Spinal cord (tissue), 10 donors: ENCODE results near the gene GPR4. TPM values are rescaled to one million over a fixed set of nuclear protein-coding genes. Genes with fewer than 3 reads are reported as not detected.

ENCODE experiments used
- DNase-seq, 6 donors: peaks; one replicate each; pipeline versions ENCODE4 v3.0.0 to v3.0.0-alpha.2; 2013 to 2015; ENCODE audit warnings: low spot score in 6 of 6, low read depth in 4 of 6
- H3K27ac ChIP-seq: one replicate; pipeline ENCODE4 v1.5.1; 2013; ENCODE audit warnings: low read depth, low read length, control low read depth
- H3K27me3 ChIP-seq: one replicate; pipeline ENCODE4 v1.6.1; 2013; ENCODE audit warnings: low read length; ENCODE audit not compliant: control insufficient read depth, insufficient read depth
- H3K36me3 ChIP-seq: one replicate; pipeline ENCODE4 v1.6.1; 2013; ENCODE audit warnings: low read length; ENCODE audit not compliant: control insufficient read depth, insufficient read depth
- H3K4me1 ChIP-seq: one replicate; pipeline ENCODE4 v1.6.1; 2013; ENCODE audit warnings: low read length; ENCODE audit not compliant: control insufficient read depth, insufficient read depth
- H3K4me3 ChIP-seq: one replicate; pipeline ENCODE4 v1.5.1; 2013; ENCODE audit warnings: low read depth, low read length, control low read depth
- H3K9me3 ChIP-seq: one replicate; pipeline ENCODE4 v1.6.1; 2013; ENCODE audit warnings: low read length; ENCODE audit not compliant: control insufficient read depth, insufficient read depth
- WGBS: methylation state at CpG from one replicate; pipeline ENCODE4 v1.1.5; 2013; ENCODE audit warnings: missing lambda C conversion rate; ENCODE audit not compliant: insufficient coverage; 5-methylcytosine and 5-hydroxymethylcytosine counted together
- polyA plus RNA-seq, 2 donors: library from polyadenylated mRNA; unstranded; fragments of 120-200 nt; gene quantifications; one replicate each; pipeline ENCODE4 v1.2.1, GENCODE V29; 2013; ENCODE audit not compliant: insufficient read length in 2 of 2
- total RNA-seq, 2 donors: library from RNA; depleted of rRNA in 1 of 2; stranded (reverse); fragments of 120-200 nt in 1 of 2; fragments of >200 nt in 1 of 2; gene quantifications; one replicate each; pipeline versions ENCODE4 v1.2.3 to v1.2.4, GENCODE V29; 2013 to 2014
- donor health status: healthy.

GPR4 gene
- total and polyA plus RNA-seq, 4 donors: 0.30 to 3.1 (median 1.5) TPM

- no peak for DNase-seq
- no peak overlapping the region for H3K27ac ChIP-seq
- H3K27me3 ChIP-seq: no peaks in the 10 kb centered on the region
- no peaks in the 10 kb centered on the region for H3K36me3 ChIP-seq
- no peaks in the 10 kb centered on the region for H3K9me3 ChIP-seq
- WGBS: 46% methylated on average over 8 of the region's 11 CpGs
- H3K4me3 ChIP-seq: no peak overlapping the region
- no peaks in the 10 kb centered on the region for H3K4me1 ChIP-seq
These were observed 24.7 kb downstream of the GPR4 start for GRCh38 chr19:45577111-45577905.

GRCh38 chr19:45576682-45577081 lies 25.3 kb downstream of the GPR4 start:
- H3K4me1 ChIP-seq: no peaks in the 10 kb centered on the region
- no peak overlapping the region for H3K27ac ChIP-seq
- H3K9me3 ChIP-seq: no peaks in the 10 kb centered on the region
- DNase-seq: no peak
- no peaks in the 10 kb centered on the region for H3K27me3 ChIP-seq
- H3K4me3 ChIP-seq: no peak overlapping the region
- 100% methylated on average over 1 of the region's 3 CpGs for WGBS
- no peaks in the 10 kb centered on the region for H3K36me3 ChIP-seq

- H3K27ac ChIP-seq: no peak overlapping the region
These were observed 26.8 kb downstream of the GPR4 start for GRCh38 chr19:45575216-45575615.

GRCh38 chr19:45574526-45574925 lies 27.5 kb downstream of the GPR4 start:
- Histone ChIP-seq H3K27me3 (no peaks in the 10 kb centered on the region), H3K27ac (no peak overlapping the region), H3K9me3 (no peaks in the 10 kb centered on the region), H3K4me3 (no peak overlapping the region), H3K4me1 (no peaks in the 10 kb centered on the region), H3K36me3 (no peaks in the 10 kb centered on the region)
- WGBS: 89% methylated on average over 3 of the region's 4 CpGs
- DNase-seq: no peak

More at GRCh38 chr19:45575216-45575615, 26.8 kb downstream of the GPR4 start:
- no peak overlapping the region for H3K4me3 ChIP-seq
- no peak for DNase-seq
- no peaks in the 10 kb centered on the region for H3K27me3 ChIP-seq
- no peaks in the 10 kb centered on the region for H3K9me3 ChIP-seq
- no peaks in the 10 kb centered on the region for H3K4me1 ChIP-seq
- no peaks in the 10 kb centered on the region for H3K36me3 ChIP-seq
- no CpG with 5 or more reads among the region's 5 CpGs for WGBS

GRCh38 chr19:45571457-45572220 lies 30.4 kb downstream of the GPR4 start:
- no peaks in the 10 kb centered on the region for H3K27me3 ChIP-seq
- WGBS: no CpG with 5 or more reads among the region's 8 CpGs
- no peaks in the 10 kb centered on the region for H3K9me3 ChIP-seq
- no peaks in the 10 kb centered on the region for H3K4me1 ChIP-seq
- no peak for DNase-seq
- no peak overlapping the region for H3K4me3 ChIP-seq
- no peaks in the 10 kb centered on the region for H3K36me3 ChIP-seq
- H3K27ac ChIP-seq: no peak overlapping the region

- H3K4me3 ChIP-seq: no peak overlapping the region
- no peak for DNase-seq
- no peak overlapping the region for H3K27ac ChIP-seq
- no peaks in the 10 kb centered on the region for H3K27me3 ChIP-seq
- H3K4me1 ChIP-seq: no peaks in the 10 kb centered on the region
- H3K36me3 ChIP-seq: no peaks in the 10 kb centered on the region
- H3K9me3 ChIP-seq: no peaks in the 10 kb centered on the region
- 41% methylated on average over 14 of the region's 15 CpGs for WGBS
These were observed 32.2 kb downstream of the GPR4 start for GRCh38 chr19:45569619-45570421.

- 88% methylated on average over 3 of the region's 3 CpGs for WGBS
- DNase-seq: no peak
These were observed 33.3 kb downstream of the GPR4 start for GRCh38 chr19:45568732-45569131.

GRCh38 chr19:45567609-45568008 lies 34.4 kb downstream of the GPR4 start:
- Histone ChIP-seq H3K4me3 (no peak overlapping the region), H3K27ac (no peak overlapping the region), H3K9me3 (no peaks in the 10 kb centered on the region), H3K36me3 (no peaks in the 10 kb centered on the region), H3K27me3 (no peaks in the 10 kb centered on the region), H3K4me1 (no peaks in the 10 kb centered on the region)
- WGBS: no CpG with 5 or more reads among the region's 2 CpGs
- DNase-seq: no peak

More at GRCh38 chr19:45568732-45569131, 33.3 kb downstream of the GPR4 start:
- no peak overlapping the region for H3K27ac ChIP-seq
- H3K4me1 ChIP-seq: no peaks in the 10 kb centered on the region
- no peaks in the 10 kb centered on the region for H3K36me3 ChIP-seq
- H3K9me3 ChIP-seq: no peaks in the 10 kb centered on the region
- H3K27me3 ChIP-seq: no peaks in the 10 kb centered on the region
- H3K4me3 ChIP-seq: no peak overlapping the region

- H3K36me3 ChIP-seq: peaks cover 2% of the 10 kb centered on the region
These were observed 37.8 kb downstream of the GPR4 start for GRCh38 chr19:45564131-45564780.

More at GRCh38 chr19:45564131-45564780, 37.8 kb downstream of the GPR4 start:
- Histone ChIP-seq H3K27me3 (no peaks in the 10 kb centered on the region), H3K27ac (no peak overlapping the region), H3K4me3 (no peak overlapping the region), H3K4me1 (no peaks in the 10 kb centered on the region), H3K9me3 (no peaks in the 10 kb centered on the region)
- WGBS: 52% methylated on average over 5 of the region's 5 CpGs
- DNase-seq: no peak
